Measurements from ENCODE around the gene CDH20.

The CDH20 gene

DNA sequence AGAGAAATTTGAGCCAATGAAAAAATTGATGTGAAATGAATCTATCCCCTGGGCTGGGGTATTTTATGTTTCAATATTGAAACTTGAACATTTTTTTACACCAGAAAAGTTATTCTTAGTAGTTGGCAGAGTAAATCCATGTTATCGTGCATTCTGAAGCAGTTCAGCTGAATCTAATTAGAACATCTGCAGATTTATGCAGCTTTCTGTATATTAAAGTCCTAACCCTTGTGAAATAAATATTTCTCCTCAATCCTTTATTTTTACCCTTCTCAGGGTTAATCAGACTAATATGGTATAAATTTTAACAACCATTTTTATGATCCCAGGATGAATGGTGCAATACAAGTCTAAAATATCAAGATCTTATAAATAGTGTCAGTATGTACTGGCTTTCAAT, 69.5 kb downstream of the CDH20 start:
- TF ChIP-seq, protein P1, sequence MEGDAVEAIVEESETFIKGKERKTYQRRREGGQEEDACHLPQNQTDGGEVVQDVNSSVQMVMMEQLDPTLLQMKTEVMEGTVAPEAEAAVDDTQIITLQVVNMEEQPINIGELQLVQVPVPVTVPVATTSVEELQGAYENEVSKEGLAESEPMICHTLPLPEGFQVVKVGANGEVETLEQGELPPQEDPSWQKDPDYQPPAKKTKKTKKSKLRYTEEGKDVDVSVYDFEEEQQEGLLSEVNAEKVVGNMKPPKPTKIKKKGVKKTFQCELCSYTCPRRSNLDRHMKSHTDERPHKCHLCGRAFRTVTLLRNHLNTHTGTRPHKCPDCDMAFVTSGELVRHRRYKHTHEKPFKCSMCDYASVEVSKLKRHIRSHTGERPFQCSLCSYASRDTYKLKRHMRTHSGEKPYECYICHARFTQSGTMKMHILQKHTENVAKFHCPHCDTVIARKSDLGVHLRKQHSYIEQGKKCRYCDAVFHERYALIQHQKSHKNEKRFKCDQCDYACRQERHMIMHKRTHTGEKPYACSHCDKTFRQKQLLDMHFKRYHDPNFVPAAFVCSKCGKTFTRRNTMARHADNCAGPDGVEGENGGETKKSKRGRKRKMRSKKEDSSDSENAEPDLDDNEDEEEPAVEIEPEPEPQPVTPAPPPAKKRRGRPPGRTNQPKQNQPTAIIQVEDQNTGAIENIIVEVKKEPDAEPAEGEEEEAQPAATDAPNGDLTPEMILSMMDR (IDR thresholded peaks at IDR 0.05; ENCODE audit: low read depth, low read length, missing control alignments), result no peak
- in situ Hi-C loops (cut with HindIII; ENCODE audit: low pct_ligation_motif_present, low sequenced_read_pairs), result no loop called here
- no peak overlapping the region for H3K27ac ChIP-seq
- no peaks in the 10 kb centered on the region for H3K27me3 ChIP-seq (replicated peaks)
- H3K36me3 ChIP-seq (replicated peaks), result no peaks in the 10 kb centered on the region
- H3K4me3 ChIP-seq (ENCODE audit: low read depth, low read length), result no peak overlapping the region
- no peak for DNase-seq

DNA sequence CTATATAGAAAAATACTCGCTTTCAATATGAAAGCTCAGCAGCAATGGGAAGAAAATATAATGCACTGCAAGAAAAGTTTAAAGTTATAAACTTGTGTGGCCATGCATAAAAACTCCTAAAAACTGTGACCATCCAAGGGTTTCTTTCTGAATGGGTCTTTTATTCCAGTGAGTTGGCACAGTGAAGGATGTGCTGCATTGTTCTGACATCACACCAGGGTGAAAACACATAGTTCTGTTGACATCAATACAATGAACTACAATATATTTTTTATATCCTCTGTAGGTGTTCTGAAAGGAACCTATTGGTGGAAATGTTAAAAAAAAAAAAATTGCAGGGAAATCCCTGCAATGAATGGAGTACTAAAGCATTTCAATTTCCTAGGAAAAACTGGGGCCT, 80.2 kb downstream of the CDH20 start:
- Histone ChIP-seq H3K4me3 (ENCODE audit: low read depth, low read length) (no peak overlapping the region), H3K36me3 (replicated peaks) (no peaks in the 10 kb centered on the region), H3K27me3 (replicated peaks) (no peaks in the 10 kb centered on the region), H3K27ac (no peak overlapping the region)
- TF ChIP-seq, protein P1 (IDR thresholded peaks at IDR 0.05; ENCODE audit: low read depth, low read length, missing control alignments), result no peak
- no peak for DNase-seq
- in situ Hi-C loops (cut with HindIII; ENCODE audit: low pct_ligation_motif_present, low sequenced_read_pairs), result no loop called here

DNA sequence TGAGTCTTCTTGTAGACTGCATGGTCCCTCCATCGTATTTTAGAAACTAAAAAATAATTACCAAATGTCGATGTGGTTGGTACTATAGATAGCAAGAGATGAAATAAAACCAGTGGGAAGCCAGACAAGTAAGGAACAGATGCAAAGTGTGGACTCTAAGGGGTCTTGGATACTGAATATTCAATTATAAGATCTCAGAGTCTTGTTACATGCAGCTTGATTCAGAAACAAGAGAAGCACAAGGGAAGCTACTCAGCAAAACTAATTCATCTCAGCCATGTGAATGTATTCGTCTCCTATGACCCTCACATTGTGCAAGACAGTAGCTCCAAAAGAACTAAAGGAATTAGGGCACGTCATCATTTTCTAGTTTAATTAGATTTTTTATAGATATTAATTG, 80.9 kb downstream of the CDH20 start:
- TF ChIP-seq, protein P1 (IDR thresholded peaks at IDR 0.05; ENCODE audit: low read depth, low read length, missing control alignments), result no peak
- in situ Hi-C loops (cut with HindIII; ENCODE audit: low pct_ligation_motif_present, low sequenced_read_pairs), result no loop called here
- Histone ChIP-seq H3K27me3 (replicated peaks) (no peaks in the 10 kb centered on the region), H3K27ac (no peak overlapping the region), H3K4me3 (ENCODE audit: low read depth, low read length) (no peak overlapping the region), H3K36me3 (replicated peaks) (no peaks in the 10 kb centered on the region)
- DNase-seq, result no peak

DNA sequence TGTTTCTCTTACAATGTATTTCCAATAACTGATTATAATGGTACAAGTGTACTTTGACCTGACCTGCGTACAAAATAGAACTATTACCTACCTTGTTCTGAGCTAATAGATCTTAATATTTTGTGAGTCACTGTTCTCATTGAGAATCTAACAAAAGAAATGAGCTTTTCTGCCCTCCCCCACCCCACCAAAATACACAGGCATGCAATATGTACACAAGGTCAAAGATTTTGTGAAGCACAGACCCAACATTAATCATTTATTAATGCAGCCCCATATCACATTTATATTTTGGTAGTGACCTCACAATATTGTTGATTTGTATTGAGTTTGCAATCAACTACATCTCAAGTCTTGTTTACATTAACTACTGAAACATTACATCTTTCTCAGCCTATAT, 86.5 kb downstream of the CDH20 start:
- H3K4me3 ChIP-seq (ENCODE audit: low read depth, low read length), result no peak overlapping the region
- in situ Hi-C loops (cut with HindIII; ENCODE audit: low pct_ligation_motif_present, low sequenced_read_pairs), result no loop called here
- no peaks in the 10 kb centered on the region for H3K27me3 ChIP-seq (replicated peaks)
- no peak overlapping the region for H3K27ac ChIP-seq
- DNase-seq, result no peak
- no peaks in the 10 kb centered on the region for H3K36me3 ChIP-seq (replicated peaks)
- TF ChIP-seq, protein P1 (IDR thresholded peaks at IDR 0.05; ENCODE audit: low read depth, low read length, missing control alignments), result no peak

DNA sequence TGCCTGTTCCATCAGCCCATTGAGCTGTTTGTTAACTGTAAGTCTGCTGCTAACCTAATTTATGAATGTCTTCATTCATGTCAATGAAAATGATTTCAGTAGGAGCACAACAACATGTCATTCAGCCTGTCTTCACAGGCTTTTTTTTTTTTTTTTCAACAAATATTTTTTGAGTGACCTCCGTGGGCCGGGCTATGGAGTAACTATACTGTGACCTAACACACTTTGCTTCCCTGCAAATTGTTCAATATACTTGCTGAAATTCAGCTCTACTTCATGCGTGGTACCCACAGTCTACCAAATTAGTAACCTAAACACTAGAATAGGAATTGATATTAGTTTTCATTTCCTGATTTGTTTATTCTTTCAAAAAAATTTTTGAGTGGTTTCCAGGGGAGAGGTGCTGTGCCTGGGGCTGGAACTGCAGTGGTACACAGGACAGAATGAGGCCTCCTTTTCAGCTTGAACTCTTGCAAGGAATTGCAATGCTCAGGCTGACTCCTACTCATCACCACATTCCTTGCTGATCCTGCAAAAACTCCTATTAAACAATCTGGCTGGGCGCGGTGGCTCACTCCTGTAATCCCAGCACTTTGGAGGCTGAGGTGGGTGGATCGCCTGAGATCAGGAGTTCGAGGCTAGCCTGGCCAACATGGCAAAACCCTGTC, 87.1 kb downstream of the CDH20 start:
- TF ChIP-seq, protein P1 (IDR thresholded peaks at IDR 0.05; ENCODE audit: low read depth, low read length, missing control alignments), result no peak
- in situ Hi-C loops (cut with HindIII; ENCODE audit: low pct_ligation_motif_present, low sequenced_read_pairs), result no loop called here
- Histone ChIP-seq H3K4me3 (ENCODE audit: low read depth, low read length) (no peak overlapping the region), H3K36me3 (replicated peaks) (no peaks in the 10 kb centered on the region), H3K27ac (no peak overlapping the region), H3K27me3 (replicated peaks) (no peaks in the 10 kb centered on the region)
- DNase-seq, result no peak

DNA sequence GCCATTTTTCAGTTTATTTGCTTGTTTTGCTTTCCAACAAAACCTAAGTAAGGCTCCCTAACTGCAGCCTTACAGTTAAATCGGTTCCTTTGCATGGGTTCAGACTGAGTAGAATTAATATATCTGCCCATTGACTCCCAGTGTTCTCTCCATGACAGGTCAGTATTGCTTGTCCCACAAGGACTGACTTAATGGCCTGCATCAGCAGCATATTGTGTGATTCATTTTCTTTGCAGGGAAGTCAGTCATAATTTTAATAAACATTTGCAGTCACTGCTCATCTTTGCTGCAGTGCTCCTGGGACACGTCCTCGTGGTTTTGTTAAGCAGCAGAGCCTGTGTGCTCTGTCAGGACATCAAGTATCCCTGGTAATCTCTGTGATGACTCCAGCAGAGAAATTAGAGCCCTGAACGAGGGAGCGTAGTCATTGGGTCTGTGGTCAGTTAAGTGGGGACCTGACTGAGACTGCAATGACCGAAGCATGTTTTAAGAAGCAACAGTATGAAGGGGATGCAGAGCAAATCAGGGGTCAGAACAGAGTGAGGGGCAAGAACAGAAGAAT, 93.3 kb downstream of the CDH20 start:
- Histone ChIP-seq H3K27me3 (replicated peaks) (no peaks in the 10 kb centered on the region), H3K36me3 (replicated peaks) (no peaks in the 10 kb centered on the region), H3K4me3 (ENCODE audit: low read depth, low read length) (no peak overlapping the region), H3K27ac (no peak overlapping the region)
- TF ChIP-seq, protein P1 (IDR thresholded peaks at IDR 0.05; ENCODE audit: low read depth, low read length, missing control alignments), result no peak
- in situ Hi-C loops (cut with HindIII; ENCODE audit: low pct_ligation_motif_present, low sequenced_read_pairs), result no loop called here
- DNase-seq, result no peak
